GM18873 (cell line): ENCODE results near the gene TRMT10A.
"Not testable (repeated sequence)": the region's sequence is repeated elsewhere in the genome, so short reads cannot be mapped to it uniquely, and the experiment has no call there.

Experiments
- ATAC-seq: cut with Tn5 transposase; IDR thresholded peaks from one replicate; pipeline ENCODE4 v1.9.1; 2021; ENCODE audit warnings: mild to moderate bottlenecking, moderate library complexity, moderate number of reproducible peaks; ENCODE audit not compliant: unreplicated experiment, low FRiP score

Gene TRMT10A

GRCh38 chr4:99571883-99572282, 8.0 kb upstream of the TRMT10A start:
- ATAC-seq: no peak

DNA sequence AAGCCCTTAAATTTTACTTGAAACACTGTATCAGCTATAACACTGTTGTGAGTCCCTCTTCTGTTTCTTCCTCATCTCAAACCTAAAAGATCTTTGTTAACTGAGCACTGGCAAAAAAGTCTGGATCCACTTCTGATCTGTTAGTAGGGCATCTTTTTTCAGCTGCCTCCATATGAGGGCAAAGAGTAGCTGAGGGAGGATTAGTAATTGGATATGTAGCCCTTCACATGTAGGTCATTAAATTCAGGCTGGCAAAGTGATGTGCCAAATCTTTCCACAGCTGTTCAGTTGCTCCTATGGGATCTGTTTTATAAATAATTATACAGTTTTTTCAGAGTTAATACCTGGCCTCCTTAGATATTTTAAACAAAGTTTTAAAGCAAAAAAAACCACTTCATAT, 1.1 kb upstream of the TRMT10A start:
- no peak for ATAC-seq

GRCh38 chr4:99552872-99553271, 11.0 kb downstream of the TRMT10A start:
- ATAC-seq: no peak

- no peak for ATAC-seq
Observed at GRCh38 chr4:99540277-99540939, 23.4 kb downstream of the TRMT10A start.

DNA sequence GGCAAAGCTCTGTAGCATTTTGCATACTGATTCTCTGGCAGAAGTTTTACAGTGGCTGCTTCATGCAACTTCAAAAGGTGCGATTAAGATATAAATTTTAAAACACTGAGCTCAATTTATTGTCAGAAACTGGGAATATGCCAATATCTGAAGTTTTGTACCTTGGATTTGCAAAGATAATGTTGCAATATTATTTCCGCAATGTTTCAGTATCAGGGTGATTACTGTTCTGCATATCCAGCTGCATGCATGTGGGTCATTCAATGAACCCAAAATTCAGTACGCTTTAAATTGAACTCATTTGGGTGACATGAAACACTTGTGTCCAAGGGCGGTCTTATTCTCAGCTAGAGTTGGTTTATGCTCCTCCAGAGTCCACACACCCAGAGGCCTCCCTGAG, 26.2 kb downstream of the TRMT10A start:
- ATAC-seq: no peak

DNA sequence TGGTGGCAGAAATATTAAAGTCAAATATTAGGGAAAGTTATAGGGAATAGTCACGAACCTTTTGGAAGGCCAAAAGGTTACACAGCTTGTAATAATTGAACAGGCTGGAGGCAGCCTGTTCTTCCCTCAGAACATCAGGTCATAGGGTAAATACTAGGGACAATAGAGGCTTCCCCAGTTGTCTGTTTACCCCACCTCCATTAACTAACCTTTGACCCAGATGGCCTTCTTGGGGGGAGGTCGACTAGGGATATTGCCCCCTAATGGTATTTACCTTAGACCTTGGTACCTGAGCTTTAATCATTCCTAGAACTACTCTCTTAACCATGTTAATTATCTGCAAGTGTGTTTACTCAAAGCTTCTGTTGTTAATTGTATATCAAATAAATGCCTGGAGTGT, 27.0 kb downstream of the TRMT10A start:
- no peak for ATAC-seq

DNA sequence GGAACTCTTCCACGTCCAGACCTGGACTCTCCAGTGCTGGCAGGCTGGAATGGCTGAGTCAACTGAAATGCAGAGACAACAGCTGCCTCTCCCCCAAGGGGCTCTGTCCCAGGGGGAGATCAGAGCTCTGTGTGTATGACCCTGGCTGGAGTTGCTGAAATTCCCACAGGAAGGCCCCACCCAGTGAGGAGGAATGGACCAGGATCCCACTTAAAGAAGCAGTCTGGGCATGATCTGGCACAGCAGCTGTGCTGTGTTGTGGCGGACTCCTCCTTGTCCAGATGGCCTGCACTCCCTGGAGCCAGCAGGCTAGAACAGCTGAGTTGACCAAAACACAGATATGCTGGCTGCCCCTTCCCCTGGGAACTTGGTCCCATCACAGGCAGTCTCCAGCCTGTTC, 27.6 kb downstream of the TRMT10A start:
- no peak for ATAC-seq

- not testable (repeated sequence) for ATAC-seq
Observed at GRCh38 chr4:99534699-99535098, 29.1 kb downstream of the TRMT10A start.

- ATAC-seq: no peak
Observed at GRCh38 chr4:99529956-99530355, 33.9 kb downstream of the TRMT10A start.

- ATAC-seq: no peak
Observed at GRCh38 chr4:99529228-99529627, 34.6 kb downstream of the TRMT10A start.

- ATAC-seq: no peak
Observed at GRCh38 chr4:99518601-99519295, 45.1 kb downstream of the TRMT10A start.

DNA sequence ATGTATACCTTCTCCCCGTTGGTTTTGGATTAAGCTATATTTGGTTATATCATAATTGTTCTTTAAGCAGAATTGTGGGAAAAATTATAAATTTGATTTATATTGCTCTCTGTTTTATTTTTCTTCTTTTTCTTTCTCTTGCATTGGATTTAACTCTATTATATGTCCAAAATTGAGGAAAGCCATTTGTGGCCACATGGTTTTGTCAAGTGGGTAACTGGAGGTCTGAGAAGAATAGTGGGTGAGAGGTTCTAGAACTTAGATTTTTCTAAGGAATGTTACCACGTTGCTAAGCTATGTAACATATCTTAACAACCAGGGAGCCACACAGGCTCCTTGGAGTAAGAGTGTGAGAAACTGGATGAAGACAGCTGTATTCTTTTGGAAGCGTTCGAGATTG, 53.1 kb downstream of the TRMT10A start, which contains the start of gene C4orf17:
Gene C4orf17 (plus strand): TSS at position 301 of the 400 bp plus-strand sequence. CDS start 2,061 bp downstream, outside the sequence.
- ATAC-seq: no peak

GRCh38 chr4:99507762-99508161, 56.1 kb downstream of the TRMT10A start:
- ATAC-seq: no peak

DNA sequence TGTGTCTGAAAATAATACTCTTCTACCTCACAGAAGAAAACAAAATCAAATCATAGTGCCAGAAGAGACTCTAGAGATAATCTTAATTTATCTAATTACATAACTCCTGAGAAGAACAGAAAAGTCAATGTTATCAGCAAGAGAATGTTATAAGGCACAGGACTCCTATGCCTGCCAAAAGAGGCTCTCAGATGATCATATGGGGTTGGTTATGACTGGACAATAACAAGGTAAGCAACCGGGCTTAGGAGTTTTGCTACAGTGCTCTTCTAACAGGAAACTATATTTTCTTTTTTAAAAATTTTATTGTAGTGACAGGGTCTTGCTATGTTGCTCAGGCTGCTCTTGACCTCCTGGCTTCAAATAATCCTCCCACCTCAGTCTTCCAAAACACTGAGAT, 56.5 kb downstream of the TRMT10A start:
- ATAC-seq: no peak

DNA sequence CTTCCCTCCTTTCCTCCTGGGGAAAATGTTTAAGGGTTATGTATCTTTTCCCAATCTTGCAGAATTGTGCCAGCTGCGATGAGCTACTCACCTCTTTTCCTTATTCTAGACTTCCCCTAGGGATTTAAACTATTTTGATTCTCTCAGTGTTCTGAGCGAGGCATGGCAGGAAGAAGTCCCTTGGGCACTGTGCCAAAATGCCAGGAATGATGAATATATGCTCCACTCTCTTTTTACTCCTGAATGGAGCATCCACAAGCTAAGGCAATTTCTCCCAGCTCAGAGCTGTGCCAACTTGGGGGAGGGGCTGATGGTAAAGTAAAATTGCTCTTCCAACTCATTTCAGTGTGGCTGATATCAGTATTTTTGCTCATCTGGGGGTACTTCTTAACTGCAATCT, 57.1 kb downstream of the TRMT10A start:
- no peak for ATAC-seq

DNA sequence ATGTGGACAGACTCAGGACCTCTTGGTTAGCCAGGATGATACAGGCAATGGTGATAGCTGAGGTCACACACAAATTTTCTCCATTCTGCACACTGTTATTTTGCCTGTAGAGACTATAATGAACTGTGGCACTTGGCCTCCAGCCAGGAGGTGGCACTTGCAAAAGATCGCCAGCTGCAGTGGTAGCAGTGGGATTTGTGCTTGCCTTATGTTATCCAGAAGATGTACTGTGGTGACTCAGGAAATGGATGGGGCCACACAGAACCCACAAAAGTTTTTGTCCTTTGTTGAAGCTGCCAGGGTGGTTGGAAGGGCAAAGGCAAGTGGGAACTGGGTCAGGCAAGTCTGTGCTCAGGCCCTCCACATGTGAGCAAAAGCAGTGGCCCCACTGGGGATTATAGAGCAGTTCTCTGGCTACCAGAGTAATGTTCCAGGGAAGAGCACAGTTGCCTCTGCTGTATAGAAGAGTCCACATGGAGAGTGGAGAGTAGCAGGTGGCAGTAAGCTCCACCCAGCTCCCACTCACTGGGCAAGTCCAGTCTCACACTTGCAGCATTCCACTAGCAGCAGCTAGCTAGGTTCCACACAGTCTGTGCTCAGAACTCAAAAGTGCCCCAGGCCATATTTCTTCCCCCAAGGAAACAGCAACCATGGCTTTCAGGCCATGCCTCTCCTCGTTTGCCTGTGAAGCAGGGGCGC, 58.9 kb downstream of the TRMT10A start:
- ATAC-seq: no peak
